ENCODE measurements around the gene SUGP1.

GRCh38 chr19:19345970-19346369, 25.7 kb upstream of the SUGP1 start:
- no peak for TF ChIP-seq CTCF (IDR thresholded peaks at IDR 0.05)
- TF ChIP-seq POLR2A (IDR thresholded peaks at IDR 0.05): no peak

Measured in body of pancreas (tissue), 4 donors.